ENCODE measurements around the gene NT5C1A. TPM values are rescaled to one million over a fixed set of nuclear protein-coding genes. Genes with fewer than 3 reads are reported as not detected.

The NT5C1A gene
- total RNA-seq, 3 donors from 2014 or later: not detected

GRCh38 chr1:39695016-39695415 is 23.1 kb upstream of the NT5C1A start:
- no peak for ATAC-seq
- peaks cover 26% of the 10 kb centered on the region for H3K4me1 Mint-ChIP-seq (ENCODE audit: low read depth)
- no peak for DNase-seq
- H3K27me3 Mint-ChIP-seq (ENCODE audit: low read depth): peaks cover 4% of the 10 kb centered on the region
- H3K4me3 Mint-ChIP-seq: no peak overlapping the region
- no peaks in the 10 kb centered on the region for H3K36me3 Mint-ChIP-seq (ENCODE audit: insufficient read depth)
- H3K9me3 Mint-ChIP-seq: no peaks in the 10 kb centered on the region

- H3K4me3 Mint-ChIP-seq: no peak overlapping the region
- no peak for DNase-seq
- H3K9me3 Mint-ChIP-seq: no peaks in the 10 kb centered on the region
- ATAC-seq: no peak
- H3K4me1 Mint-ChIP-seq (ENCODE audit: low read depth): peaks cover 34% of the 10 kb centered on the region
- peaks cover 6% of the 10 kb centered on the region for H3K27me3 Mint-ChIP-seq (ENCODE audit: low read depth)
- H3K36me3 Mint-ChIP-seq (ENCODE audit: insufficient read depth): no peaks in the 10 kb centered on the region
These were observed 22.1 kb upstream of the NT5C1A start for GRCh38 chr1:39694026-39694425.

GRCh38 chr1:39692152-39693074 is 20.5 kb upstream of the NT5C1A start:
- Mint-ChIP-seq H3K36me3 (ENCODE audit: insufficient read depth) (no peaks in the 10 kb centered on the region), H3K9me3 (no peaks in the 10 kb centered on the region), H3K4me3 (peak overlapping the region; percentile 80), H3K27me3 (ENCODE audit: low read depth) (peaks cover 8% of the 10 kb centered on the region), H3K4me1 (ENCODE audit: low read depth) (peaks cover 42% of the 10 kb centered on the region)
- DNase-seq (no peak), ATAC-seq (no peak)

GRCh38 chr1:39691383-39692151 is 19.7 kb upstream of the NT5C1A start, which contains the start of gene HPCAL4:
HPCAL4 (minus strand) TSS chr1:39691433; CDS start chr1:39684603, 6,830 bp downstream.
- DNase-seq (peak; percentile 86), ATAC-seq (peak; percentile 94 to 96)
- H3K4me3 Mint-ChIP-seq: peak within 1 kb of the TSS; percentile 80
- peaks cover 42% of the 10 kb centered on the region for H3K4me1 Mint-ChIP-seq (ENCODE audit: low read depth)
- H3K36me3 Mint-ChIP-seq (ENCODE audit: insufficient read depth): no peaks in the 10 kb centered on the region
- H3K9me3 Mint-ChIP-seq: no peaks in the 10 kb centered on the region
- H3K27me3 Mint-ChIP-seq (ENCODE audit: low read depth): peaks cover 10% of the 10 kb centered on the region

- H3K4me1 Mint-ChIP-seq (ENCODE audit: low read depth): peaks cover 42% of the 10 kb centered on the region
- peak overlapping the region; percentile 80 for H3K4me3 Mint-ChIP-seq
- H3K27me3 Mint-ChIP-seq (ENCODE audit: low read depth): peaks cover 12% of the 10 kb centered on the region
These were observed 19.0 kb upstream of the NT5C1A start for GRCh38 chr1:39690794-39691382.

GRCh38 chr1:39690225-39690624 is 18.3 kb upstream of the NT5C1A start:
- Mint-ChIP-seq H3K9me3 (no peaks in the 10 kb centered on the region), H3K27me3 (ENCODE audit: low read depth) (peaks cover 12% of the 10 kb centered on the region), H3K4me1 (ENCODE audit: low read depth) (peaks cover 42% of the 10 kb centered on the region), H3K36me3 (ENCODE audit: insufficient read depth) (peaks cover 4% of the 10 kb centered on the region), H3K4me3 (peak overlapping the region; percentile 80)
- ATAC-seq (no peak), DNase-seq (no peak)

More at GRCh38 chr1:39690794-39691382, 19.0 kb upstream of the NT5C1A start:
- Mint-ChIP-seq H3K36me3 (ENCODE audit: insufficient read depth) (peaks cover 4% of the 10 kb centered on the region), H3K9me3 (no peaks in the 10 kb centered on the region)
- ATAC-seq (no peak), DNase-seq (no peak)

GRCh38 chr1:39689635-39690034 is 17.7 kb upstream of the NT5C1A start:
- DNase-seq (no peak), ATAC-seq (no peak)
- peaks cover 14% of the 10 kb centered on the region for H3K27me3 Mint-ChIP-seq (ENCODE audit: low read depth)
- H3K9me3 Mint-ChIP-seq: no peaks in the 10 kb centered on the region
- H3K4me3 Mint-ChIP-seq: peak overlapping the region; percentile 80
- H3K4me1 Mint-ChIP-seq (ENCODE audit: low read depth): peaks cover 42% of the 10 kb centered on the region
- H3K36me3 Mint-ChIP-seq (ENCODE audit: insufficient read depth): peaks cover 6% of the 10 kb centered on the region

- Mint-ChIP-seq H3K4me1 (ENCODE audit: low read depth) (peaks cover 44% of the 10 kb centered on the region), H3K9me3 (no peaks in the 10 kb centered on the region), H3K4me3 (no peak overlapping the region), H3K27me3 (ENCODE audit: low read depth) (peaks cover 14% of the 10 kb centered on the region), H3K36me3 (ENCODE audit: insufficient read depth) (peaks cover 6% of the 10 kb centered on the region)
- ATAC-seq: no peak
- DNase-seq: no peak
These were observed 17.3 kb upstream of the NT5C1A start for GRCh38 chr1:39689214-39689613.

- peaks cover 6% of the 10 kb centered on the region for H3K36me3 Mint-ChIP-seq (ENCODE audit: insufficient read depth)
- H3K9me3 Mint-ChIP-seq: no peaks in the 10 kb centered on the region
- ATAC-seq: no peak
- H3K27me3 Mint-ChIP-seq (ENCODE audit: low read depth): peaks cover 14% of the 10 kb centered on the region
- peaks cover 44% of the 10 kb centered on the region for H3K4me1 Mint-ChIP-seq (ENCODE audit: low read depth)
- H3K4me3 Mint-ChIP-seq: no peak overlapping the region
- DNase-seq: no peak
These were observed 16.8 kb upstream of the NT5C1A start for GRCh38 chr1:39688706-39689105.

- H3K36me3 Mint-ChIP-seq (ENCODE audit: insufficient read depth): peaks cover 8% of the 10 kb centered on the region
- no peaks in the 10 kb centered on the region for H3K9me3 Mint-ChIP-seq
- H3K4me1 Mint-ChIP-seq (ENCODE audit: low read depth): peaks cover 40% of the 10 kb centered on the region
- DNase-seq (no peak), ATAC-seq (no peak)
- peaks cover 19% of the 10 kb centered on the region for H3K27me3 Mint-ChIP-seq (ENCODE audit: low read depth)
- no peak overlapping the region for H3K4me3 Mint-ChIP-seq
These were observed 15.3 kb upstream of the NT5C1A start for GRCh38 chr1:39687243-39687642.

GRCh38 chr1:39685071-39685470 is 13.2 kb upstream of the NT5C1A start:
- H3K27me3 Mint-ChIP-seq (ENCODE audit: low read depth): peaks cover 15% of the 10 kb centered on the region
- H3K4me1 Mint-ChIP-seq (ENCODE audit: low read depth): peaks cover 44% of the 10 kb centered on the region
- H3K4me3 Mint-ChIP-seq: no peak overlapping the region
- peaks cover 8% of the 10 kb centered on the region for H3K36me3 Mint-ChIP-seq (ENCODE audit: insufficient read depth)
- DNase-seq (no peak), ATAC-seq (no peak)
- H3K9me3 Mint-ChIP-seq: no peaks in the 10 kb centered on the region

GRCh38 chr1:39684313-39684664 is 12.4 kb upstream of the NT5C1A start:
- H3K4me3 Mint-ChIP-seq: no peak overlapping the region
- DNase-seq (no peak), ATAC-seq (no peak)
- H3K9me3 Mint-ChIP-seq: no peaks in the 10 kb centered on the region
- peaks cover 38% of the 10 kb centered on the region for H3K4me1 Mint-ChIP-seq (ENCODE audit: low read depth)
- peaks cover 13% of the 10 kb centered on the region for H3K27me3 Mint-ChIP-seq (ENCODE audit: low read depth)
- peaks cover 11% of the 10 kb centered on the region for H3K36me3 Mint-ChIP-seq (ENCODE audit: insufficient read depth)

- DNase-seq (peak; percentile 28), ATAC-seq (peak; percentile 52 to 54)
- Mint-ChIP-seq H3K27me3 (ENCODE audit: low read depth) (peaks cover 13% of the 10 kb centered on the region), H3K36me3 (ENCODE audit: insufficient read depth) (peaks cover 12% of the 10 kb centered on the region), H3K4me3 (no peak overlapping the region), H3K4me1 (ENCODE audit: low read depth) (peaks cover 37% of the 10 kb centered on the region), H3K9me3 (no peaks in the 10 kb centered on the region)
These were observed 11.8 kb upstream of the NT5C1A start for GRCh38 chr1:39683591-39684312.

- H3K36me3 Mint-ChIP-seq (ENCODE audit: insufficient read depth): peaks cover 12% of the 10 kb centered on the region
- no peak for ATAC-seq
- peaks cover 29% of the 10 kb centered on the region for H3K4me1 Mint-ChIP-seq (ENCODE audit: low read depth)
- peaks cover 8% of the 10 kb centered on the region for H3K27me3 Mint-ChIP-seq (ENCODE audit: low read depth)
- H3K4me3 Mint-ChIP-seq: no peak overlapping the region
- H3K9me3 Mint-ChIP-seq: no peaks in the 10 kb centered on the region
- no peak for DNase-seq
These were observed 10.1 kb upstream of the NT5C1A start for GRCh38 chr1:39681999-39682398.
